Measurements from ENCODE around the gene A4GALT. TPM values are rescaled to one million over a fixed set of nuclear protein-coding genes. Genes with fewer than 3 reads are reported as not detected.

Gene A4GALT
- total and polyA plus RNA-seq, 2 of the 13 experiments (the other 11 are each of a cell fraction or from before 2014, with no cell fraction given) = 0.09 to 1.1 TPM

DNA sequence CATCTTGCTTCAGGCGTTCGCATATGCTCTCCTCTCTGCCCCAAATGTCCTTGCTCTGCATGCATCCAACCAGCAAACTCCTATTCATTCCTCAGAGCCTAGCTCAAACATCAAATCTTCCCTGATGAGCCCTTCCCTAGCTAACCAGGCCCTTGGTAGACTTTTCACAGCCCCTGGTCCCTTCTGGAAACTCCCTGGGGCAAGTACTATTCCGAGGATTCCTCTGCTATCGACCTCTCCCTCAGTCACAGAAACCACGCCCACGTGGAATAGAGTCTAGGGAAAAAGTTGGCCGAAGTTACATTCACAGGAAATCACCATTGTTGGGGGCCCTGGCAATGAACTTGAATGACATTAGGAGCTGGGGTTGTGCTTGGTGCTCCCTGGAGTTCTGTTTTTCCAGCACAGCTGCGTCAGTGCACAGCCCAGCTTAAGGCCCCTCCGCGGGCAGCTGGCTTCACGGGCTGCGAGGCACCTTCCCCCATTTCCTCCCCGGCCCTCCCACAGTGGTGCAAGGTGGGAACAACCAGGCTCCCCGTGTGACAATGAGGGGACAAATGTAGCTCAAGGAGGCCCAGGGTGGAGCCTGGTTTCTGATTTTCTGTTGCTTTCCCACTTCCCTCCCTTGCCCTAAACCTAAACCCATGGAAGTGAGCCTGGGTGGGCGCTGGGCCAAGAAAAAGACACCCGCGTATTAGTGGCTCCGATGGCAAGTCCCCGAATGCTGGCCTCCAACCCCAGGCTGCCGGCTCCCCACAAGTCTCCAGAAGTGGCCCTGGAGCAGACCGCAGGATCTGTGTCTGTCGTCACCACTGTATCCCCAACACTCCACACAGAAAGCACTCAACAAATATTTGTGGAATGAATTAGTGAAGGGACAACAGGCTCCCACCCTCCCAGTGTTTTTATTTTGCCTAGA lies 76.0 kb downstream of the A4GALT start (continued):
- TF ChIP-seq ASH2L (IDR thresholded peaks at IDR 0.05; ENCODE audit: insufficient read length, low read depth, low read length) (peak; percentile 30), POLR2AphosphoS5 (IDR thresholded peaks at IDR 0.05; ENCODE audit: low read depth, low read length) (0 out of 2 replicates have a peak, but pooled peaks have one; percentile 14), ELF3 (CRISPR knock-in tag; IDR thresholded peaks at IDR 0.05) (0 out of 2 replicates have a peak, but pooled peaks have one; percentile 22), NFKB2 (CRISPR knock-in tag; IDR thresholded peaks at IDR 0.05; ENCODE audit: borderline replicate concordance) (no peak), HNF4G (IDR thresholded peaks at IDR 0.05; ENCODE audit: borderline replicate concordance, low read depth, low read length) (no peak), HNF4G (CRISPR knock-in tag; IDR thresholded peaks at IDR 0.05; ENCODE audit: borderline replicate concordance, low read depth) (no peak), SKI (IDR thresholded peaks at IDR 0.05; ENCODE audit: partially characterized antibody) (peak; percentile 57), RBM22 (optimal IDR thresholded peaks at IDR 0.05; ENCODE audit: low read length) (no peak), TERF1 (CRISPR knock-in tag; IDR thresholded peaks at IDR 0.05) (0 out of 2 replicates have a peak, but pooled peaks have one; percentile 29), ZNF761 (CRISPR knock-in tag; conservative IDR thresholded peaks at IDR 0.05) (0 out of 2 replicates have a peak, but pooled peaks have one; percentile 60), YEATS4 (CRISPR knock-in tag; IDR thresholded peaks at IDR 0.05; ENCODE audit: borderline replicate concordance) (no peak), ZFX (CRISPR knock-in tag; IDR thresholded peaks at IDR 0.05; ENCODE audit: low read depth) (peak; percentile 35), KDM3A (CRISPR knock-in tag; IDR thresholded peaks at IDR 0.05; ENCODE audit: low read depth) (no peak), PHB2 (IDR thresholded peaks at IDR 0.05; ENCODE audit: partially characterized antibody) (no peak), ESRRA (CRISPR knock-in tag; IDR thresholded peaks at IDR 0.05; ENCODE audit: low read depth) (no peak), ATF7-NPFF (CRISPR knock-in tag; IDR thresholded peaks at IDR 0.05; ENCODE audit: low read depth) (no peak)
- TF ChIP-seq, protein P1, sequence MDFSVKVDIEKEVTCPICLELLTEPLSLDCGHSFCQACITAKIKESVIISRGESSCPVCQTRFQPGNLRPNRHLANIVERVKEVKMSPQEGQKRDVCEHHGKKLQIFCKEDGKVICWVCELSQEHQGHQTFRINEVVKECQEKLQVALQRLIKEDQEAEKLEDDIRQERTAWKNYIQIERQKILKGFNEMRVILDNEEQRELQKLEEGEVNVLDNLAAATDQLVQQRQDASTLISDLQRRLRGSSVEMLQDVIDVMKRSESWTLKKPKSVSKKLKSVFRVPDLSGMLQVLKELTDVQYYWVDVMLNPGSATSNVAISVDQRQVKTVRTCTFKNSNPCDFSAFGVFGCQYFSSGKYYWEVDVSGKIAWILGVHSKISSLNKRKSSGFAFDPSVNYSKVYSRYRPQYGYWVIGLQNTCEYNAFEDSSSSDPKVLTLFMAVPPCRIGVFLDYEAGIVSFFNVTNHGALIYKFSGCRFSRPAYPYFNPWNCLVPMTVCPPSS (IDR thresholded peaks at IDR 0.05) = no peak
- TF ChIP-seq, protein P2, sequence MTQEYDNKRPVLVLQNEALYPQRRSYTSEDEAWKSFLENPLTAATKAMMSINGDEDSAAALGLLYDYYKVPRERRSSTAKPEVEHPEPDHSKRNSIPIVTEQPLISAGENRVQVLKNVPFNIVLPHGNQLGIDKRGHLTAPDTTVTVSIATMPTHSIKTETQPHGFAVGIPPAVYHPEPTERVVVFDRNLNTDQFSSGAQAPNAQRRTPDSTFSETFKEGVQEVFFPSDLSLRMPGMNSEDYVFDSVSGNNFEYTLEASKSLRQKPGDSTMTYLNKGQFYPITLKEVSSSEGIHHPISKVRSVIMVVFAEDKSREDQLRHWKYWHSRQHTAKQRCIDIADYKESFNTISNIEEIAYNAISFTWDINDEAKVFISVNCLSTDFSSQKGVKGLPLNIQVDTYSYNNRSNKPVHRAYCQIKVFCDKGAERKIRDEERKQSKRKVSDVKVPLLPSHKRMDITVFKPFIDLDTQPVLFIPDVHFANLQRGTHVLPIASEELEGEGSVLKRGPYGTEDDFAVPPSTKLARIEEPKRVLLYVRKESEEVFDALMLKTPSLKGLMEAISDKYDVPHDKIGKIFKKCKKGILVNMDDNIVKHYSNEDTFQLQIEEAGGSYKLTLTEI (CRISPR knock-in tag; conservative IDR thresholded peaks at IDR 0.05) = no peak
- TF ChIP-seq, protein P3, sequence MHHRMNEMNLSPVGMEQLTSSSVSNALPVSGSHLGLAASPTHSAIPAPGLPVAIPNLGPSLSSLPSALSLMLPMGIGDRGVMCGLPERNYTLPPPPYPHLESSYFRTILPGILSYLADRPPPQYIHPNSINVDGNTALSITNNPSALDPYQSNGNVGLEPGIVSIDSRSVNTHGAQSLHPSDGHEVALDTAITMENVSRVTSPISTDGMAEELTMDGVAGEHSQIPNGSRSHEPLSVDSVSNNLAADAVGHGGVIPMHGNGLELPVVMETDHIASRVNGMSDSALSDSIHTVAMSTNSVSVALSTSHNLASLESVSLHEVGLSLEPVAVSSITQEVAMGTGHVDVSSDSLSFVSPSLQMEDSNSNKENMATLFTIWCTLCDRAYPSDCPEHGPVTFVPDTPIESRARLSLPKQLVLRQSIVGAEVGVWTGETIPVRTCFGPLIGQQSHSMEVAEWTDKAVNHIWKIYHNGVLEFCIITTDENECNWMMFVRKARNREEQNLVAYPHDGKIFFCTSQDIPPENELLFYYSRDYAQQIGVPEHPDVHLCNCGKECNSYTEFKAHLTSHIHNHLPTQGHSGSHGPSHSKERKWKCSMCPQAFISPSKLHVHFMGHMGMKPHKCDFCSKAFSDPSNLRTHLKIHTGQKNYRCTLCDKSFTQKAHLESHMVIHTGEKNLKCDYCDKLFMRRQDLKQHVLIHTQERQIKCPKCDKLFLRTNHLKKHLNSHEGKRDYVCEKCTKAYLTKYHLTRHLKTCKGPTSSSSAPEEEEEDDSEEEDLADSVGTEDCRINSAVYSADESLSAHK (CRISPR knock-in tag; IDR thresholded peaks at IDR 0.05; ENCODE audit: borderline replicate concordance) = no peak
- TF ChIP-seq, protein P4, sequence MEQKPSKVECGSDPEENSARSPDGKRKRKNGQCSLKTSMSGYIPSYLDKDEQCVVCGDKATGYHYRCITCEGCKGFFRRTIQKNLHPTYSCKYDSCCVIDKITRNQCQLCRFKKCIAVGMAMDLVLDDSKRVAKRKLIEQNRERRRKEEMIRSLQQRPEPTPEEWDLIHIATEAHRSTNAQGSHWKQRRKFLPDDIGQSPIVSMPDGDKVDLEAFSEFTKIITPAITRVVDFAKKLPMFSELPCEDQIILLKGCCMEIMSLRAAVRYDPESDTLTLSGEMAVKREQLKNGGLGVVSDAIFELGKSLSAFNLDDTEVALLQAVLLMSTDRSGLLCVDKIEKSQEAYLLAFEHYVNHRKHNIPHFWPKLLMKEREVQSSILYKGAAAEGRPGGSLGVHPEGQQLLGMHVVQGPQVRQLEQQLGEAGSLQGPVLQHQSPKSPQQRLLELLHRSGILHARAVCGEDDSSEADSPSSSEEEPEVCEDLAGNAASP (CRISPR knock-in tag; IDR thresholded peaks at IDR 0.05; ENCODE audit: borderline replicate concordance) = no peak

All from HepG2 (cell line).